HepG2 (cell line): ENCODE measurements around the gene SRXN1. TPM values are rescaled to one million over a fixed set of nuclear protein-coding genes. Genes with fewer than 3 reads are reported as not detected.

ENCODE experiments used
- BATF2 ChIP-seq: sonication (generic); formaldehyde crosslinking; IDR thresholded peaks from 2 replicates; pipeline ENCODE4 v1.8.0; 2022; ENCODE audit warnings: mild to moderate bottlenecking, missing genetic modification reagents, moderate library complexity
- CC2D1A ChIP-seq: sonication (generic); formaldehyde crosslinking; IDR thresholded peaks from 2 replicates; pipeline ENCODE4 v1.8.1; 2023; ENCODE audit warnings: mild to moderate bottlenecking, missing genetic modification reagents
- IKZF5 ChIP-seq: IDR thresholded peaks from 2 replicates; pipeline ENCODE4 v1.6.1; 2018; ENCODE audit warnings: missing genetic modification reagents, mild to moderate bottlenecking, missing compliant biosample characterization
- MTA1 ChIP-seq: sonication (generic); formaldehyde crosslinking; IDR thresholded peaks from 2 replicates; pipeline ENCODE4 v1.4.0; 2020; ENCODE audit warnings: missing genetic modification reagents, mild to moderate bottlenecking, borderline replicate concordance
- NAIF1 ChIP-seq: sonication (generic); formaldehyde crosslinking; IDR thresholded peaks from 2 replicates; pipeline ENCODE4 v1.5.0; 2020; ENCODE audit warnings: mild to moderate bottlenecking, missing genetic modification reagents, borderline replicate concordance
- NR3C1 ChIP-seq: sonication (generic); formaldehyde crosslinking; IDR thresholded peaks from 2 replicates; pipeline ENCODE4 v1.4.0; 2020; ENCODE audit warnings: missing genetic modification reagents
- NRL ChIP-seq: sonication (generic); formaldehyde crosslinking; IDR thresholded peaks from 2 replicates; pipeline ENCODE4 v1.5.0; 2020; ENCODE audit warnings: missing genetic modification reagents, mild to moderate bottlenecking, moderate library complexity, borderline replicate concordance
- PTBP1 ChIP-seq: fragments of 200-400 bp; formaldehyde crosslinking; IDR thresholded peaks from 2 replicates; pipeline ENCODE4 v1.6.1; 2018; ENCODE audit warnings: low read length, low read depth; ENCODE audit not compliant: poor library complexity, severe bottlenecking
- SIX4 ChIP-seq: sonication (generic); formaldehyde crosslinking; IDR thresholded peaks from 2 replicates; pipeline ENCODE4 v1.4.0; 2020; ENCODE audit warnings: missing genetic modification reagents
- SMARCC2 ChIP-seq: fragments of 450-650 bp; IDR thresholded peaks from 2 replicates; pipeline ENCODE4 v1.6.1; 2017; ENCODE audit warnings: antibody characterized with exemption, mild to moderate bottlenecking
- SP4 ChIP-seq: sonication (generic); formaldehyde crosslinking; IDR thresholded peaks from 2 replicates; pipeline ENCODE4 v1.8.1; 2023; ENCODE audit warnings: mild to moderate bottlenecking, missing genetic modification reagents
- TGIF2 ChIP-seq: IDR thresholded peaks from 2 replicates; pipeline ENCODE4 v1.6.1; 2016; ENCODE audit warnings: control low read depth, missing compliant biosample characterization
- USF2 ChIP-seq, 2 experiments: sonication (generic) in 1 of 2; formaldehyde crosslinking in 1 of 2; IDR thresholded peaks; 2 replicates each; pipeline versions ENCODE4 v1.5.1 to v1.6.1; 2011 to 2020; ENCODE audit warnings: borderline replicate concordance in 1 of 2, low read depth in 1 of 2, low read length in 1 of 2, mild to moderate bottlenecking in 1 of 2, missing genetic modification reagents in 1 of 2, moderate library complexity in 1 of 2
- ZFAT ChIP-seq: sonication (generic); formaldehyde crosslinking; conservative IDR thresholded peaks from 2 replicates; pipeline ENCODE4 v1.8.1; 2023; ENCODE audit warnings: missing genetic modification reagents, inconsistent platforms
- ZHX1 ChIP-seq: sonication (generic); formaldehyde crosslinking; IDR thresholded peaks from 2 replicates; pipeline ENCODE4 v1.8.1; 2022; ENCODE audit warnings: low read depth, mild to moderate bottlenecking, missing genetic modification reagents
- ZNF501 ChIP-seq: sonication (generic); formaldehyde crosslinking; IDR thresholded peaks from 2 replicates; pipeline ENCODE4 v1.5.1; 2020; ENCODE audit warnings: mild to moderate bottlenecking, moderate library complexity, missing genetic modification reagents
- ZNF550 ChIP-seq: sonication (generic); formaldehyde crosslinking; IDR thresholded peaks from 2 replicates; pipeline ENCODE4 v1.4.0; 2020; ENCODE audit warnings: mild to moderate bottlenecking, missing genetic modification reagents, borderline replicate concordance
- ZNF552 ChIP-seq: sonication (generic); formaldehyde crosslinking; IDR thresholded peaks from 2 replicates; pipeline ENCODE4 v1.9.0; 2022; ENCODE audit warnings: missing genetic modification reagents, mild to moderate bottlenecking, borderline replicate concordance
- ZNF75D ChIP-seq: sonication (generic); formaldehyde crosslinking; IDR thresholded peaks from 2 replicates; pipeline ENCODE4 v1.8.1; 2023; ENCODE audit warnings: missing genetic modification reagents, mild to moderate bottlenecking, borderline replicate concordance
- polyA plus RNA-seq, 8 experiments: library from polyadenylated mRNA; depleted of rRNA in 3 of 8; stranded (reverse) in 7 of 8; unstranded in 1 of 8; fragments of >200 nt; fragmentation: Illumina TruSeq in 4 of 8; extraction: Trizol in 4 of 8; gene quantifications; 2 replicates each; pipeline versions ENCODE4 v1.2.1 to v1.2.3, GENCODE V29; 2011 to 2016; ENCODE audit warnings: low read depth in 4 of 8, missing spikeins in 1 of 8, mixed read lengths in 1 of 8; ENCODE audit not compliant: insufficient read depth in 1 of 8
- total RNA-seq, 5 experiments: library from RNA; depleted of rRNA; stranded (reverse); fragments of >200 nt; fragmentation: Illumina TruSeq; extraction: Trizol; gene quantifications; 2 replicates each; pipeline ENCODE4 v1.2.3, GENCODE V29; 2016; ENCODE audit warnings: low read depth in 1 of 5
- TF ChIP-seq, protein P1 (sequence below): sonication (generic); formaldehyde crosslinking; IDR thresholded peaks from 2 replicates; pipeline ENCODE4 v1.5.1; 2020; ENCODE audit warnings: missing genetic modification reagents, mild to moderate bottlenecking, borderline replicate concordance

SRXN1 gene
- total and polyA plus RNA-seq, 2 of the 13 experiments (the other 11 are each of a cell fraction or from before 2014, with no cell fraction given) = 29.9 to 87.7 TPM

DNA sequence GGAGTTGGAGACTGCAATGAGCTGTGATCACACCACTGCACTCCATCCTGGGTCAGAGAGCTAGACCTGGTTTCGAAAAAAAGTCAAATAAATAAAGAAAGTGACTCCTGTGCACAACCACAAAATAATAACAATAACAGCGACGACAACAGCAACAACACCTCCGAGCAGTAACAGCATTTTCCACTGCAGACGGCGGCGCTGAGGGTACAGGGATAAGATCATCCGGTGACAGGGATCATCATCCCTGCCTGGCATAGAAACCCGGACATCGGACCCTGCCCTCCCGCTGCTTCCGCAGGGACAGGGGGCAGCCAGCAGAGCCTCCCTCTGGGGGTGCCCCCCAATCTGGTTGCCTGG lies 11.5 kb downstream of the SRXN1 start (continued):
- TF ChIP-seq SP4 (no peak), TGIF2 (peak; percentile 59; the same call in 1 of the 2 replicates), NR3C1 (no peak), ZHX1 (CRISPR knock-in tag) (no peak), CC2D1A (CRISPR knock-in tag) (no peak), ZFAT (CRISPR knock-in tag) (no peak), NRL (CRISPR knock-in tag) (no peak), PTBP1 (no peak), BATF2 (no peak), ZNF550 (no peak), MTA1 (peak; percentile 26; the same call in 1 of the 2 replicates), ZNF552 (CRISPR knock-in tag) (no peak), SMARCC2 (no peak), SIX4 (CRISPR knock-in tag) (no peak; the same call in 1 of the 2 replicates), ZNF501 (peak; percentile 76; the same call in 1 of the 2 replicates), IKZF5 (CRISPR knock-in tag) (peak; percentile 24; the same call in 1 of the 2 replicates), NAIF1 (CRISPR knock-in tag) (no peak), USF2 (IDR thresholded peaks at IDR 0.05; ENCODE audit: low read depth, low read length) (no peak), USF2 (CRISPR knock-in tag; IDR thresholded peaks at IDR 0.05; ENCODE audit: borderline replicate concordance) (no peak), ZNF75D (CRISPR knock-in tag) (no peak)
- TF ChIP-seq, protein P1, sequence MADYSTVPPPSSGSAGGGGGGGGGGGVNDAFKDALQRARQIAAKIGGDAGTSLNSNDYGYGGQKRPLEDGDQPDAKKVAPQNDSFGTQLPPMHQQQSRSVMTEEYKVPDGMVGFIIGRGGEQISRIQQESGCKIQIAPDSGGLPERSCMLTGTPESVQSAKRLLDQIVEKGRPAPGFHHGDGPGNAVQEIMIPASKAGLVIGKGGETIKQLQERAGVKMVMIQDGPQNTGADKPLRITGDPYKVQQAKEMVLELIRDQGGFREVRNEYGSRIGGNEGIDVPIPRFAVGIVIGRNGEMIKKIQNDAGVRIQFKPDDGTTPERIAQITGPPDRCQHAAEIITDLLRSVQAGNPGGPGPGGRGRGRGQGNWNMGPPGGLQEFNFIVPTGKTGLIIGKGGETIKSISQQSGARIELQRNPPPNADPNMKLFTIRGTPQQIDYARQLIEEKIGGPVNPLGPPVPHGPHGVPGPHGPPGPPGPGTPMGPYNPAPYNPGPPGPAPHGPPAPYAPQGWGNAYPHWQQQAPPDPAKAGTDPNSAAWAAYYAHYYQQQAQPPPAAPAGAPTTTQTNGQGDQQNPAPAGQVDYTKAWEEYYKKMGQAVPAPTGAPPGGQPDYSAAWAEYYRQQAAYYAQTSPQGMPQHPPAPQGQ (CRISPR knock-in tag) = no peak
